ENCODE data around the gene MOGAT3.

Gene MOGAT3

DNA sequence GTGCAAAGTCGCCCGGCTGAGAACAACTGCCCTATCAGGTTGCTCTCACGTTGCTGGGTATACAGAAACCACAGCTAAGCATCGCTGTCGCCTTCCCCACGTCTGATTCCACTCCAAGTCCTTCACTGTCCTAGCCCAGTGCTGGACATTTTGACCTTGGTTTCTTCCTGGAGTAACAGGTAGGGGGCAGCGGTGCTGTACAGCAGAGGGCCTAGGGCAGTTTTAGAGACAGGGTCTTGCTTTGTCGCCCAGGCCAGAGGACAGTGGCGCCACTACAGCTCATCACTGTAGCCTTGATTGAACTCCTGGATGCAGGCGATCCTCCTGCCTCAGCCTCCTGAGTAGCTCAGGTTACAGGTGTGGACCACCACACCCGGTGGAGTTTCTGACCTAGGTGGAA lies 34.2 kb upstream of the MOGAT3 start:
- DNase-seq: no peak
- H3K4me1 ChIP-seq: peaks cover 18% of the 10 kb centered on the region
- TF ChIP-seq CTCF (IDR thresholded peaks at IDR 0.05; ENCODE audit: low read depth, low read length): peak; percentile 50

GRCh38 chr7:101234636-101235035 lies 33.8 kb upstream of the MOGAT3 start:
- H3K9me3 ChIP-seq: no peaks in the 10 kb centered on the region
- no peak for TF ChIP-seq CTCF (IDR thresholded peaks at IDR 0.05; ENCODE audit: low read depth, low read length)

More for the DNA sequence above, 34.2 kb upstream of the MOGAT3 start:
- Histone ChIP-seq H3K9me3 (no peaks in the 10 kb centered on the region), H3K27me3 (no peaks in the 10 kb centered on the region), H3K4me3 (ENCODE audit: low read depth, low read length) (no peak overlapping the region), H3K36me3 (peaks cover 5% of the 10 kb centered on the region; the same call in 1 of the 2 replicates)

GRCh38 chr7:101233907-101234547 lies 33.2 kb upstream of the MOGAT3 start:
- TF ChIP-seq CTCF (IDR thresholded peaks at IDR 0.05; ENCODE audit: low read depth, low read length): no peak

More at GRCh38 chr7:101234636-101235035, 33.8 kb upstream of the MOGAT3 start:
- Histone ChIP-seq H3K4me3 (ENCODE audit: low read depth, low read length) (no peak overlapping the region), H3K36me3 (peaks cover 2% of the 10 kb centered on the region; the same call in 1 of the 2 replicates), H3K4me1 (peaks cover 18% of the 10 kb centered on the region), H3K27me3 (no peaks in the 10 kb centered on the region)
- no peak for DNase-seq

DNA sequence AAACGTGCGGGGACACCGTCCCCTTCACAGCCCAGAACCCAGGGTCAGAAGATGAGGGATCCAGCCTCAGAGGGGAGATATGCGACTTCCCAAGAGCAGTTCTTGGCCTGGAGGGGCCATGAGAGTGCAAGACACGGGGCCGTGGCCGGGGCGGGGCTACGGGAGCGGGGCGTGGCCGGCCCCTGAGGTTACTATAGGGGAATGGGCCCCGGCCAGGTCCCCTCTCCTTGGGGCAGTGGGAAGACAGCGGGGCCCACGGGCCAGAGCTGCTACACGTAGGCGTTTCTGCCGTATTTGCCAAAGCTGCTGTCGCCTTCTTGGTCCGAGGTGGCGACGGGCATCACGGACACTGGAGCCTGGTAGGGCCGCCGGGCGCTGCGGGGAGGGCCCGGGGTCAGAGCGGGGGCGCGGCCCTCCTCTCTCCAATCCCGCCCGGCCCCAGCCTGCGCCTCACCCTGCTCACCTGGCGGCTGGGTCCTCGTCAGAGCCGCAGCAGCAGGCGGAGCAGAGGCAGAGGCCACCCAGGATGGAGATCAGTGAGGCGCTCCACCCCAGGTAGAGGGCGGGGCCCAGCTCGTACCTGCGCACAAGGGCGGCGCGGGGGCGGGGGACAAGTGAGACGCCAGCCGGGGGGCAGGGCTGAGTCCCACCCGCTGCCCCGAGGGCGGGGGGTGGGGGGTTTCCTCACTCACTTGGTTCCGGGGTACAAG lies 31.5 kb upstream of the MOGAT3 start:
- H3K9me3 ChIP-seq: no peaks in the 10 kb centered on the region
- H3K36me3 ChIP-seq: no peaks in the 10 kb centered on the region; the same call in 1 of the 2 replicates
- no peak for DNase-seq
- H3K4me1 ChIP-seq: peaks cover 6% of the 10 kb centered on the region
- no peaks in the 10 kb centered on the region for H3K27me3 ChIP-seq
- no peak for TF ChIP-seq CTCF (IDR thresholded peaks at IDR 0.05; ENCODE audit: low read depth, low read length)
- peak overlapping the region; percentile 48 for H3K4me3 ChIP-seq (ENCODE audit: low read depth, low read length)

More at GRCh38 chr7:101233907-101234547, 33.2 kb upstream of the MOGAT3 start:
- Histone ChIP-seq H3K27me3 (no peaks in the 10 kb centered on the region), H3K9me3 (no peaks in the 10 kb centered on the region), H3K4me1 (peaks cover 18% of the 10 kb centered on the region), H3K4me3 (ENCODE audit: low read depth, low read length) (no peak overlapping the region), H3K36me3 (no peaks in the 10 kb centered on the region; the same call in 1 of the 2 replicates)
- no peak for DNase-seq

GRCh38 chr7:101231644-101232043 lies 30.8 kb upstream of the MOGAT3 start:
- Histone ChIP-seq H3K4me3 (ENCODE audit: low read depth, low read length) (peak overlapping the region; percentile 48), H3K9me3 (no peaks in the 10 kb centered on the region), H3K36me3 (peaks cover 3% of the 10 kb centered on the region; the same call in 1 of the 2 replicates), H3K27me3 (no peaks in the 10 kb centered on the region), H3K4me1 (peaks cover 6% of the 10 kb centered on the region)
- no peak for TF ChIP-seq CTCF (IDR thresholded peaks at IDR 0.05; ENCODE audit: low read depth, low read length)
- no peak for DNase-seq

DNA sequence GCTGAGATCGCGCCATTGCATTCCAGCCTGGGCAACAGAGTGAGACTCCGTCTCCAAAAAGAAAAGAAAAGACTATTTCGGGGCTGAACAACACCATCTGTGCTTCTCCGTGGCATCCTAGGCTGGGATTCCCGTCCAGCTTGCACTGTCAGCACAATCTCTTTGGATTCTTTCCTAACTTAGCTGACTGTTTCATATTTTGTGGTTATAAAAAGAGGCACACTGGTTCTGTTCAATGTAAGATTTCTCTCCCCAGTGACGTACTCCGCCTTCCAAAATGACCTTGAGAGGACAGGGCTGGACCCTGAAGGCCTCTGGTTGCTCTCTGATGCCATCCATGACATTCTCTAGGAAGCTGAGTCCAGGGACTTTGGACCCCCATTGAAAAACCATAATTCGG lies 25.9 kb upstream of the MOGAT3 start:
- peaks cover 29% of the 10 kb centered on the region for H3K36me3 ChIP-seq
- H3K4me3 ChIP-seq (ENCODE audit: low read depth, low read length): no peak overlapping the region
- H3K9me3 ChIP-seq: no peaks in the 10 kb centered on the region
- H3K27me3 ChIP-seq: no peaks in the 10 kb centered on the region
- no peak for TF ChIP-seq CTCF (IDR thresholded peaks at IDR 0.05; ENCODE audit: low read depth, low read length)
- no peak for DNase-seq
- peaks cover 3% of the 10 kb centered on the region for H3K4me1 ChIP-seq

Measured in BE2C (cell line).